Gastroesophageal sphincter (tissue), 3 donors: ENCODE data around the gene TUBB2A.

Experiments
- CTCF ChIP-seq, 4 experiments: fragments of 200-600 bp in 2 of 4; fragments of 450-650 bp in 2 of 4; sonication (generic) in 1 of 4; IDR thresholded peaks; one replicate each; pipeline ENCODE4 v1.5.1; 2017 to 2019; ENCODE audit warnings: antibody characterized with exemption in 4 of 4, mild to moderate bottlenecking in 2 of 4, moderate library complexity in 2 of 4
- POLR2A ChIP-seq, 2 donors: fragments of 450-650 bp; IDR thresholded peaks; one replicate each; pipeline ENCODE4 v1.6.1; 2017; ENCODE audit warnings: antibody characterized with exemption in 2 of 2, mild to moderate bottlenecking in 2 of 2, moderate library complexity in 1 of 2
- POLR2AphosphoS5 ChIP-seq: sonication (generic); formaldehyde crosslinking; IDR thresholded peaks from one replicate; pipeline ENCODE4 v1.6.1; 2017; ENCODE audit warnings: antibody characterized with exemption

GRCh38 chr6:3193102-3193849, 35.9 kb upstream of the TUBB2A start:
- TF ChIP-seq POLR2AphosphoS5 (no peak), CTCF (IDR thresholded peaks at IDR 0.05) (no peak), POLR2A (IDR thresholded peaks at IDR 0.05) (no peak)
